Occipital lobe (tissue), 2 donors: ENCODE data around the gene FYN. TPM values are rescaled to one million over a fixed set of nuclear protein-coding genes. Genes with fewer than 3 reads are reported as not detected.

Experiments used
- DNase-seq: peaks from one replicate; lab custom pipeline; 2025; lab: John Stamatoyannopoulos, UW
- total RNA-seq: library from RNA; depleted of rRNA; stranded (reverse); fragments of >200 nt; gene quantifications from one replicate; pipeline ENCODE4 v1.2.3, GENCODE V29; 2014

FYN gene
- total RNA-seq, 1 donor from 2014 or later: 246 TPM

GRCh38 chr6:111631903-111632460, 241.3 kb downstream of the FYN start:
- DNase-seq: no peak

GRCh38 chr6:111631018-111631417, 242.2 kb downstream of the FYN start:
- no peak for DNase-seq

- DNase-seq: no peak
These were observed 245.0 kb downstream of the FYN start for GRCh38 chr6:111628142-111628850.

GRCh38 chr6:111626441-111626840, 246.8 kb downstream of the FYN start:
- no peak for DNase-seq

GRCh38 chr6:111625461-111626391, 247.5 kb downstream of the FYN start:
- DNase-seq: no peak

- no peak for DNase-seq
These were observed 248.2 kb downstream of the FYN start for GRCh38 chr6:111625099-111625416.

- DNase-seq: no peak
These were observed 248.7 kb downstream of the FYN start for GRCh38 chr6:111624401-111625098.

GRCh38 chr6:111623046-111623718, 250.1 kb downstream of the FYN start:
- no peak for DNase-seq

GRCh38 chr6:111620169-111620568, 253.1 kb downstream of the FYN start:
- DNase-seq: no peak

- no peak for DNase-seq
These were observed 254.8 kb downstream of the FYN start for GRCh38 chr6:111618407-111618806.

GRCh38 chr6:111617149-111617548, 256.1 kb downstream of the FYN start:
- no peak for DNase-seq

- no peak for DNase-seq
These were observed 257.2 kb downstream of the FYN start for GRCh38 chr6:111615916-111616612.

GRCh38 chr6:111614833-111615582, 258.2 kb downstream of the FYN start:
- no peak for DNase-seq

GRCh38 chr6:111612379-111612778, 260.9 kb downstream of the FYN start:
- DNase-seq: no peak

GRCh38 chr6:111610548-111611172, 262.6 kb downstream of the FYN start:
- DNase-seq: no peak
